Neuronal stem cell (in vitro differentiated cells): ENCODE measurements around the gene ITFG1.

ENCODE experiments used
- DNase-seq: peaks from one replicate; pipeline ENCODE4 v3.0.0-alpha.2; 2013; ENCODE audit warnings: low spot score
- H2AFZ ChIP-seq: one replicate; pipeline ENCODE4 v1.6.1; 2013; ENCODE audit warnings: mild to moderate bottlenecking, low read length, inconsistent platforms
- H2AK5ac ChIP-seq: 2 replicates; pipeline ENCODE4 v1.6.1; 2013; ENCODE audit warnings: low read depth, mild to moderate bottlenecking, inconsistent platforms, low read length, moderate library complexity, mixed read lengths
- H2BK120ac ChIP-seq: 2 replicates; pipeline ENCODE4 v1.6.1; 2013; ENCODE audit warnings: low read depth, mild to moderate bottlenecking, inconsistent platforms, low read length, moderate library complexity, mixed read lengths
- H2BK12ac ChIP-seq: one replicate; pipeline ENCODE4 v1.6.1; 2013; ENCODE audit warnings: low read length, inconsistent platforms
- H2BK15ac ChIP-seq: 2 replicates; pipeline ENCODE4 v1.6.1; 2013; ENCODE audit warnings: mild to moderate bottlenecking, low read length, inconsistent platforms, mixed read lengths
- H2BK5ac ChIP-seq: one replicate; pipeline ENCODE4 v1.6.1; 2013; ENCODE audit warnings: inconsistent platforms, mild to moderate bottlenecking, low read length, moderate library complexity
- H3K14ac ChIP-seq: one replicate; pipeline ENCODE4 v1.6.1; 2013; ENCODE audit warnings: low read length, inconsistent platforms
- H3K18ac ChIP-seq: 2 replicates; pipeline ENCODE4 v1.6.1; 2013; ENCODE audit warnings: low read length, inconsistent platforms
- H3K23ac ChIP-seq: 2 replicates; pipeline ENCODE4 v1.6.1; 2013; ENCODE audit warnings: low read depth, mild to moderate bottlenecking, mixed read lengths, low read length, inconsistent platforms; ENCODE audit not compliant: poor library complexity
- H3K27ac ChIP-seq: replicated peaks from 3 replicates; pipeline ENCODE4 v1.5.1; 2013; ENCODE audit warnings: low read length, inconsistent platforms
- H3K27me3 ChIP-seq, 3 experiments: 2 replicates each; pipeline ENCODE4 v1.6.1; 2013; ENCODE audit warnings: low read length in 3 of 3, mild to moderate bottlenecking in 2 of 3, inconsistent platforms in 1 of 3, low read depth in 1 of 3, mixed read lengths in 1 of 3, moderate library complexity in 1 of 3; ENCODE audit not compliant: control insufficient read depth in 3 of 3, insufficient read depth in 3 of 3
- H3K36me3 ChIP-seq, 2 donors: replicated peaks in 1 of 2; 2 replicates each; pipeline ENCODE4 v1.6.1; 2013; ENCODE audit warnings: low read length in 2 of 2; ENCODE audit not compliant: control insufficient read depth in 2 of 2, insufficient read depth in 2 of 2
- H3K4ac ChIP-seq: 2 replicates; pipeline ENCODE4 v1.6.1; 2013; ENCODE audit warnings: inconsistent platforms, mild to moderate bottlenecking, low read length, moderate library complexity
- H3K4me1 ChIP-seq, 2 donors: 1 replicate in 1 of 2; 2 replicates in 1 of 2; pipeline ENCODE4 v1.6.1; 2013; ENCODE audit warnings: low read length in 2 of 2, low read depth in 1 of 2; ENCODE audit not compliant: control insufficient read depth in 2 of 2, insufficient read depth in 1 of 2
- H3K4me2 ChIP-seq: one replicate; pipeline ENCODE4 v1.6.1; 2013; ENCODE audit warnings: mild to moderate bottlenecking, low read length, inconsistent platforms; ENCODE audit not compliant: insufficient read depth, poor library complexity, severe bottlenecking
- H3K4me3 ChIP-seq, 2 donors: 2 replicates each; pipeline ENCODE4 v1.5.1; 2013; ENCODE audit warnings: low read length in 2 of 2, mild to moderate bottlenecking in 2 of 2, inconsistent platforms in 1 of 2, moderate library complexity in 1 of 2
- H3K79me1 ChIP-seq: one replicate; pipeline ENCODE4 v1.6.1; 2013; ENCODE audit warnings: low read depth, mild to moderate bottlenecking, inconsistent platforms, low read length, moderate library complexity
- H3K9ac ChIP-seq: one replicate; pipeline ENCODE4 v1.6.1; 2013; ENCODE audit warnings: mild to moderate bottlenecking, low read depth, low read length, inconsistent platforms; ENCODE audit not compliant: poor library complexity
- H3K9me3 ChIP-seq, 2 donors: replicated peaks in 1 of 2; 2 replicates each; pipeline versions ENCODE3 to v1.6.1; 2013; ENCODE audit warnings: low read length in 2 of 2, mild to moderate bottlenecking in 2 of 2, inconsistent platforms in 1 of 2, low read depth in 1 of 2, mixed read lengths in 1 of 2, moderate library complexity in 1 of 2; ENCODE audit not compliant: control insufficient read depth in 2 of 2, insufficient read depth in 1 of 2
- H4K8ac ChIP-seq: one replicate; pipeline ENCODE4 v1.6.1; 2013; ENCODE audit warnings: low read depth, mild to moderate bottlenecking, inconsistent platforms, low read length, moderate library complexity
- H4K91ac ChIP-seq: one replicate; pipeline ENCODE4 v1.6.1; 2013; ENCODE audit warnings: low read length, low read depth, mild to moderate bottlenecking, inconsistent platforms; ENCODE audit not compliant: poor library complexity
- WGBS, 2 donors: extraction: QIAGEN DNeasy Blood & Tissue Kit; methylation state at CpG; one replicate each; pipeline ENCODE4 v1.1.7; 2013; ENCODE audit warnings: missing lambda C conversion rate in 2 of 2, mixed read lengths in 1 of 2; ENCODE audit not compliant: insufficient read length in 2 of 2, insufficient replicate concordance in 1 of 2; ENCODE audit errors: extremely low coverage in 2 of 2; 5-methylcytosine and 5-hydroxymethylcytosine counted together

The ITFG1 gene

DNA sequence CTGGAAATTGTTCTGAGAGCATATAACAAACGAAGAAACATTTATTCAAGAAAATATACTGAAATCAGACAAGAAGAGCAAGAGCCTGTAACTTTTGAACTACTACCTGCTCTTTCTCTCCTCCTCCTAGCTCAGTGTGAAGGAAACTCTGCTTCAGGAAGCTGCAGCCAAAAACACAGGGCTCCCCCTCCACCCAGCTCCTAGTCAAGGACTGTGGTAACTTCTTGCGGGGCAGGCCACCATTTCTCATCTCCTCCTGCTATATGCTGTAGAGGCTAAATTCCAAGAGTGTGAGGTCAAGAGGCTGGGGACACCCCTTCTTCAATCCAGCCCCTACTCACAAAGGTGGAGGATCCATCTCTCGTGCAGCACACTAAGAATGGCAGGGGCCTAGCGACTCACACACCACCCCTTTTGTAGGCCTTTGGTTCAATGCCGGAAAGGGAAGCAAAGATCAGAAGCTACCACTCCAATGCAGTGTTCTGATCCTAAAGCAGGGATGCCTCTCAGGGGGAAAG lies 74.6 kb downstream of the ITFG1 start:
- H3K9ac ChIP-seq: no peak overlapping the region
- H2BK12ac ChIP-seq: no peak overlapping the region
- no peak overlapping the region for H2BK5ac ChIP-seq
- no peaks in the 10 kb centered on the region for H3K79me1 ChIP-seq
- H2BK120ac ChIP-seq: no peak overlapping the region
- no peak overlapping the region for H3K14ac ChIP-seq
- no peak overlapping the region for H3K23ac ChIP-seq
- H3K27me3 ChIP-seq: no peaks in the 10 kb centered on the region
- DNase-seq: no peak
- no CpG with 5 or more reads among the region's 5 CpGs for WGBS, 2 donors
- H4K91ac ChIP-seq: no peak overlapping the region
- H3K18ac ChIP-seq: no peak overlapping the region
- H2AFZ ChIP-seq: no peak overlapping the region
- no peaks in the 10 kb centered on the region for H3K9me3 ChIP-seq
- H2BK15ac ChIP-seq: no peak overlapping the region
- H3K4ac ChIP-seq: no peak overlapping the region
- H3K36me3 ChIP-seq: no peaks in the 10 kb centered on the region
- no peak overlapping the region for H3K27ac ChIP-seq
- no peak overlapping the region for H3K4me2 ChIP-seq
- H3K4me3 ChIP-seq: no peak overlapping the region
- peaks cover 8 to 9% of the 10 kb centered on the region in 2 donors for H3K4me1 ChIP-seq
- no peak overlapping the region for H4K8ac ChIP-seq
- H2AK5ac ChIP-seq: no peak overlapping the region

DNA sequence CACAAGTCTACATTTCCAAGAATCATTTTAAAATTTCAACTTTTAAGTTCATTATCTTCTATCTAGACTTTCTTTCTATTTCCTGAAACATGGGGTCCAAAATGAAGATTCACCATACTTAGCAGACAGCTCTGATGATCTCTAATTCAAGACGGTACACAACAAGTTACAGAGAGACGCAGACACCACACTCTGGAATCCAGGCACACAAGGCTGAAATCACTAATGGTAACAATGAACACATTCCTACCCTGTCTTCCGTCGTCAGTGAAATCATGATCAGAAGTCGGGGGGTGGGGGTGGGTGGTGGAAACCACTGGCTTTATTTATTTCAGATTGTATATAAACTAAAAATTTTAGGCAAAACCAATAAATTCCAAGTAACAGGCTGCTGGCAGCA lies 78.5 kb downstream of the ITFG1 start:
- peaks cover 7 to 12% of the 10 kb centered on the region in 2 donors for H3K4me1 ChIP-seq
- no peak overlapping the region for H2BK120ac ChIP-seq
- H2BK5ac ChIP-seq: no peak overlapping the region
- no peaks in the 10 kb centered on the region for H3K27me3 ChIP-seq
- no peak overlapping the region for H2AK5ac ChIP-seq
- no peak overlapping the region for H2BK12ac ChIP-seq
- H3K14ac ChIP-seq: no peak overlapping the region
- no peak overlapping the region for H4K8ac ChIP-seq
- H3K4me2 ChIP-seq: no peak overlapping the region
- no peak overlapping the region for H2BK15ac ChIP-seq
- H3K4me3 ChIP-seq: no peak overlapping the region
- H3K9me3 ChIP-seq: no peaks in the 10 kb centered on the region
- H3K79me1 ChIP-seq: no peaks in the 10 kb centered on the region
- H3K27ac ChIP-seq: no peak overlapping the region
- WGBS, 2 donors: no CpG with 5 or more reads among the region's 5 CpGs
- H3K4ac ChIP-seq: no peak overlapping the region
- H3K23ac ChIP-seq: no peak overlapping the region
- no peak overlapping the region for H4K91ac ChIP-seq
- H2AFZ ChIP-seq: no peak overlapping the region
- H3K18ac ChIP-seq: no peak overlapping the region
- no peak for DNase-seq
- H3K36me3 ChIP-seq: no peaks in the 10 kb centered on the region
- H3K9ac ChIP-seq: no peak overlapping the region

DNA sequence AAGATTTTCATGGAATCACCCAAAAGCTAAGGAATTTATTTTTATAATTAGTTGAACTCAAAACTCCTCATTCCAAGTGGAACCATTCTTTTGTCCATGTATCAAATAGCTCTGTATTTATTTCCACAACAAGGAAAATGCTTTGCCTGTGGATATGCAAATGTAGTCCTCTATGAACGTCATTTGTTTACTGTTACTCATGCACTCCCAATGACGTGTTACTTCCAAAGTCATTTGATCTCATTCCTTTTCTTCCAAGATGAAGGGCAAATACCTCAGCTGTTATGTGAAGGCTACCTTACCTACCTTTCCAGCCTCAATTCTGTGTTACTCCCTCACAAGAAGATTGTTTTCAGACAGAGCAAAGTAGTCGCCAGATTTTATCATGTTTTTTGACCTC lies 83.7 kb downstream of the ITFG1 start:
- no peak for DNase-seq
- no peak overlapping the region for H3K23ac ChIP-seq
- no peak overlapping the region for H3K4ac ChIP-seq
- H2AK5ac ChIP-seq: no peak overlapping the region
- H2BK15ac ChIP-seq: no peak overlapping the region
- H3K9ac ChIP-seq: no peak overlapping the region
- H3K79me1 ChIP-seq: no peaks in the 10 kb centered on the region
- no peaks in the 10 kb centered on the region for H3K27me3 ChIP-seq
- H2AFZ ChIP-seq: no peak overlapping the region
- no peaks in the 10 kb centered on the region for H3K9me3 ChIP-seq
- H2BK12ac ChIP-seq: no peak overlapping the region
- peaks cover 0 to 8% of the 10 kb centered on the region in 2 donors for H3K4me1 ChIP-seq
- no peak overlapping the region for H2BK5ac ChIP-seq
- H3K18ac ChIP-seq: no peak overlapping the region
- no peak overlapping the region for H3K27ac ChIP-seq
- no peak overlapping the region for H3K14ac ChIP-seq
- H4K8ac ChIP-seq: no peak overlapping the region
- no peak overlapping the region for H3K4me2 ChIP-seq
- H2BK120ac ChIP-seq: no peak overlapping the region
- no CpG with 5 or more reads among the region's 3 CpGs for WGBS, 2 donors
- H4K91ac ChIP-seq: no peak overlapping the region
- no peak overlapping the region for H3K4me3 ChIP-seq
- H3K36me3 ChIP-seq: peaks cover 0 to 15% of the 10 kb centered on the region in 2 donors

DNA sequence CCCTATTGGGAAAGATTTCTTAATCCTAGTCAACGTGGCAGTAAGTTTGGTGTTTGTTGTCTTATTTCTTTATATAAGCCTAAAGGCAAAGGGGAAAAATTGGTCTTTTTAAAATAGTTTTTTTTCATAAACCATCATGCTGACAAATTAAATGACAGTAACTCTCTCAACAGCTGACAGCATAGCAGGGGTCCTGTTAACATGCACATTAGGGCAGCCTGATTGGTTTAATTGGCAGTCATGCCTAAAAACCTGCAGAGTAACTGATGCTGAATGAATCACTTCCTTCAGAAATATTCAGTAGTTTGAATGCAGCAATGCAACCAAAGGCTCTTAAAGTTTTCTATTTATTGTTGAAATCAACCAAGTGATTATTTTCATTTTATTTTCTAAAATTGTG lies 85.4 kb downstream of the ITFG1 start:
- no peaks in the 10 kb centered on the region for H3K27me3 ChIP-seq
- no peak overlapping the region for H3K4me2 ChIP-seq
- H2AK5ac ChIP-seq: no peak overlapping the region
- no peak overlapping the region for H4K8ac ChIP-seq
- H2BK12ac ChIP-seq: no peak overlapping the region
- H2BK15ac ChIP-seq: no peak overlapping the region
- H3K18ac ChIP-seq: no peak overlapping the region
- DNase-seq: no peak
- peaks cover 0 to 15% of the 10 kb centered on the region in 2 donors for H3K36me3 ChIP-seq
- no peaks in the 10 kb centered on the region for H3K9me3 ChIP-seq
- no peak overlapping the region for H4K91ac ChIP-seq
- H2BK5ac ChIP-seq: no peak overlapping the region
- H2AFZ ChIP-seq: no peak overlapping the region
- H3K14ac ChIP-seq: no peak overlapping the region
- no peak overlapping the region for H3K4ac ChIP-seq
- no peak overlapping the region for H3K9ac ChIP-seq
- no CpG with 5 or more reads among the region's 1 CpG for WGBS, 2 donors
- H3K79me1 ChIP-seq: no peaks in the 10 kb centered on the region
- no peak overlapping the region for H3K4me3 ChIP-seq
- H3K27ac ChIP-seq: no peak overlapping the region
- H3K4me1 ChIP-seq: no peaks in the 10 kb centered on the region
- no peak overlapping the region for H2BK120ac ChIP-seq
- H3K23ac ChIP-seq: no peak overlapping the region
